HAP-1 (cell line): ENCODE measurements around the gene NKD2.

ENCODE experiments used
- DNase-seq, 2 experiments: peaks; one replicate each; pipeline ENCODE4 v3.0.0-alpha.2; 2016 to 2020; ENCODE audit warnings: low spot score in 2 of 2
- H3K27me3 ChIP-seq: fragments of 250-450 bp; sonication (Bioruptor Pico); 2 replicates; pipeline ENCODE4 v1.5.1; 2020; ENCODE audit warnings: low read depth, mild to moderate bottlenecking, moderate library complexity
- H3K36me3 ChIP-seq: fragments of 250-450 bp; sonication (Bioruptor Pico); replicated peaks from 2 replicates; pipeline ENCODE4 v1.5.1; 2020; ENCODE audit warnings: mild to moderate bottlenecking
- H3K4me1 ChIP-seq: fragments of 250-450 bp; sonication (Bioruptor Pico); 2 replicates; pipeline ENCODE4 v1.5.1; 2020; ENCODE audit warnings: mild to moderate bottlenecking
- H3K4me3 ChIP-seq: fragments of 250-450 bp; sonication (Bioruptor Pico); 2 replicates; pipeline ENCODE4 v1.5.1; 2020; ENCODE audit warnings: mild to moderate bottlenecking, moderate library complexity
- H3K9me3 ChIP-seq: fragments of 250-450 bp; sonication (Bioruptor Pico); 2 replicates; pipeline ENCODE4 v1.5.1; 2020; ENCODE audit warnings: mild to moderate bottlenecking, moderate library complexity
- in situ Hi-C: fragments of 300-500 bp; cut with MboI; formaldehyde crosslinking; loops from 3 replicates; pipeline ENCODE4 v1.14.3; 2020; ENCODE audit warnings: low sequenced_read_pairs, inconsistent platforms, mixed read lengths

The NKD2 gene

DNA sequence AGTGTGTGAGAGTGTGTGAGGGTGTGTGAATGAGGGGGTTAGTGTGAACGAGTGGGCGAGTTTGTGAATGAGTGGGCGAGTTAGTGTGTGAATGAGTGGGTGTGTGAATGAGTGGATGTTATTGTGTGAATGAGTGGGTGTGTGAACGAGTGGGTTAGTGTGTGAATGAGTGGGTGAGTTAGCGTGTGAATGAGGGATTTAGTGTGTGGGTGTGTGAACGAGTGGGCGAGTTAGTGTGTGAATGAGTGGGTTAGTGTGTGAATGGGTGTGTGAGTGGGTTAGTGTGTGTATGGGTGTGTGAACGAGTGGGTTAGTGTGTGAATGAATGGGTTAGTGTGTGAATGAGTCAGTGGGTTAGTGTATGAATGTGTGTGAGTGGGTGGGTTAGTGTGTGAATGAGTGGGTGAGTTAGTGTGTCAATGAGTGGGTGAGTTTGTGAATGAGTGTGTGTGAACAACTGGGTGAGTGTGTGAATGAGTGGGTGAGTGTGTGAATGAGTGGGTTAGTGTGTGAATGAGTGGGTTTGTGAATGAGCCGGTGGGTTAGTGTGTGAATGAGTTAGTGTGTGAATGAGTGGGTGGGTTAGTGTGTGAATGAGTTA is 37.5 kb downstream of the NKD2 start:
- no peaks in the 10 kb centered on the region for H3K36me3 ChIP-seq
- DNase-seq, result no peak
- in situ Hi-C loops, result no loop called here
- no peaks in the 10 kb centered on the region for H3K4me1 ChIP-seq
- H3K4me3 ChIP-seq, result no peak overlapping the region
- H3K27me3 ChIP-seq, result no peaks in the 10 kb centered on the region
- H3K9me3 ChIP-seq, result no peaks in the 10 kb centered on the region

DNA sequence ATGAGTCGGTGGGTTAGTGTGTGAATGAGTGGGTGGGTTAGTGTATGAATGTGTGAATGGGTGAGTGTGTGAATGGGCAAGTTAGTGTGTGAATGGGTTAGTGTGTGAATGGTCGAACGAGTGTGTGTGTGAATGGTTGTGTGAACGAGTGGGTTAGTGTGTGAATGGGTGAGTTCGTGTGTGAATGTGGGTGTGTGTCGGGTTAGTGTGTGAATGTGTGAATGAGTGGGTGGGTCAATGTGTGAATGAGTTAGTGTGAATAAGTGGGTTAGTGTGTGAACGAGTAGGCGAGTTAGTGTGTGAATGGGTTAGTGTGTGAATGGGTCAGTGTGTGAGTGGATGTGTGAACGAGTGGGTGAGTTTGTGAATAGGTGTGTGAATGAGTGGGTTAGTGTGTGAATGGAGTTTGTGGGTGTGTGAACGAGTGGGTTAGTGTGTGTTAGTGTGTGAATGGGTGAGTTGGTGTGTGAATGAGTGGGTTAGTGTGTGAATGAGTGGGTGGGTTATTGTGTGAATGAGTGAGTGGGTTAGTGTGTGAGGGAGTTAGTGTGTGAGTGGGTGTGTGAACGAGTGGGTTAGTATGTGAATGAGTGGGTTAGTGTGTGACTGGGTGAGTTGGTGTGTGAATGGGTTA is 38.8 kb downstream of the NKD2 start:
- Histone ChIP-seq H3K36me3 (no peaks in the 10 kb centered on the region), H3K4me1 (no peaks in the 10 kb centered on the region), H3K9me3 (no peaks in the 10 kb centered on the region), H3K4me3 (no peak overlapping the region), H3K27me3 (no peaks in the 10 kb centered on the region)
- in situ Hi-C loops, result no loop called here
- no peak for DNase-seq

DNA sequence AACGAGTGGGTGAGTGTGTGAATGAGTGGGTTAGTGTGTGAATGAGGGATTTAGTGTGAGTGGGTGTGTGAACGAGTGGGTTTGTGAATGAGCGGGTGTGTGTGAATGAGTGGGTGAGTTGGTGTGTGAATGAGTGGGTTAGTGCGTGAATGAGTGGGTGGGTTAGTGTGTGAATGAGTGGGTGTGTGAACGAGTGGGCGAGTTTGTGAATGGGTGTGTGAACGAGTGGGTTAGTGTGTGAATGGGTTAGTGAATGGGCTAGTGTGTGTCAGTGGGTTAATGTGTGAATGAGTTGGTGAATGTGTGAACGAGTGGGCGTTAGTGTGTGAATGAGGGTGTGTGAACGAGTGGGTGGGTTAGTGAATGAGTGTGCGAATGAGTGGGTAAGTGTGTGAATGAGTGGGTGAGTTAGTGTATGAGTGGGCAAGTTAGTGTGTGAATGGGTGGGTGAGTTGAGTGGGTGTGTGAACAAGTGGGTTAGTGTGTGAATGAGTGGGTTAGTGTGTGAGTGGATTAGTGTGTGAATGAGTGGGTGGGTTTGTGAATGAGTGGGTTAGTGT is 39.6 kb downstream of the NKD2 start:
- in situ Hi-C loops, result no loop called here
- Histone ChIP-seq H3K36me3 (no peaks in the 10 kb centered on the region), H3K4me1 (no peaks in the 10 kb centered on the region)

DNA sequence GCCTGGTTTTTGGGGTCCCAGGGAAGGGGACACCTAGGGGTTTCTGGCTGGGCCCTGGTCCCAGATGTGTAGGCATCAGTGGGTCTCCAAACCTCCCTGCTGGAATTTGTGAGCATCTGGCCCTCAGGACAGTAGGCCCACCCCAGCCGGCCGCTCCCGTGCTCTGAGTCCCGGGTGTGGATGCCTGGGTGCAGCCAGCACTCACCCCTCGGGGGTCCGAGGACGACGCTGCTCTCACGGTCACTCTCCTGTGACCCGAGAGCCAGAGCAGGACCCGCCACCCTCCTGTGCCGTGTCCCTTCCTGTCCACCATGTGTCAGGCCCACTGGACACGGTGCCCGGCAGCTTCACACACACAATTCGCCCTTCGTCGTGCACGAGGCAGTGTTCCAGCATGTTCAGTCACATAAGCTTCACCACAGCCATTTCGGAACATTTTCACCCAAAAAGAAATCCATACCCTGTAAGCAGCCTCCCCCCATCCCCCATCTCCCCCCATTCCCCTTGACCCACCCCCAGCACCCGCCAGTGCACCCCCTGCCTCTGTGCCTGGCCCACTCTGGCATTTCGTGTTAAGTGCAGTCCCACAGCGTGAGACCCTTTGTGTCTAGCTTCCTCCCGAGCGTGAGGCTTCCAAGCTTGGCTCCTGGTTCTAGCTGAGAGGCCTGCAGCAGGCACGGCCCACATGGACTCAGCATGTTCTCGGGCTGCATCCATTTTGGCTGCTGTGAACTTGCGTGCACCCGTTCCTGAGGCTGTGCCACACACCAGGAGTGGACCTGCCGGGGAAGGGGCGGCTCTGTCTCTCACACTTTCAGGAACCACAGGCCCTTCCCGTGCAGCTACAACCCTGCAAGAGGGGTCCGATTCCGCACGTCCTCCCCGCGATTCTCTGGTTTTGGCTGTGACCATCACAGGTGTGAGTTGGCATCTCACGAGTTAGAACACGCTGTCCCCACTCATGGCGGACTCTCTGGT is 40.5 kb downstream of the NKD2 start:
- no peak overlapping the region for H3K4me3 ChIP-seq
- H3K4me1 ChIP-seq, result no peaks in the 10 kb centered on the region
- no peaks in the 10 kb centered on the region for H3K36me3 ChIP-seq
- DNase-seq, result no peak
- no peaks in the 10 kb centered on the region for H3K9me3 ChIP-seq
- H3K27me3 ChIP-seq, result no peaks in the 10 kb centered on the region
- in situ Hi-C loops, result no loop called here

More for the DNA sequence above, 39.6 kb downstream of the NKD2 start:
- Histone ChIP-seq H3K4me3 (no peak overlapping the region), H3K9me3 (no peaks in the 10 kb centered on the region), H3K27me3 (no peaks in the 10 kb centered on the region)
- DNase-seq, result no peak

DNA sequence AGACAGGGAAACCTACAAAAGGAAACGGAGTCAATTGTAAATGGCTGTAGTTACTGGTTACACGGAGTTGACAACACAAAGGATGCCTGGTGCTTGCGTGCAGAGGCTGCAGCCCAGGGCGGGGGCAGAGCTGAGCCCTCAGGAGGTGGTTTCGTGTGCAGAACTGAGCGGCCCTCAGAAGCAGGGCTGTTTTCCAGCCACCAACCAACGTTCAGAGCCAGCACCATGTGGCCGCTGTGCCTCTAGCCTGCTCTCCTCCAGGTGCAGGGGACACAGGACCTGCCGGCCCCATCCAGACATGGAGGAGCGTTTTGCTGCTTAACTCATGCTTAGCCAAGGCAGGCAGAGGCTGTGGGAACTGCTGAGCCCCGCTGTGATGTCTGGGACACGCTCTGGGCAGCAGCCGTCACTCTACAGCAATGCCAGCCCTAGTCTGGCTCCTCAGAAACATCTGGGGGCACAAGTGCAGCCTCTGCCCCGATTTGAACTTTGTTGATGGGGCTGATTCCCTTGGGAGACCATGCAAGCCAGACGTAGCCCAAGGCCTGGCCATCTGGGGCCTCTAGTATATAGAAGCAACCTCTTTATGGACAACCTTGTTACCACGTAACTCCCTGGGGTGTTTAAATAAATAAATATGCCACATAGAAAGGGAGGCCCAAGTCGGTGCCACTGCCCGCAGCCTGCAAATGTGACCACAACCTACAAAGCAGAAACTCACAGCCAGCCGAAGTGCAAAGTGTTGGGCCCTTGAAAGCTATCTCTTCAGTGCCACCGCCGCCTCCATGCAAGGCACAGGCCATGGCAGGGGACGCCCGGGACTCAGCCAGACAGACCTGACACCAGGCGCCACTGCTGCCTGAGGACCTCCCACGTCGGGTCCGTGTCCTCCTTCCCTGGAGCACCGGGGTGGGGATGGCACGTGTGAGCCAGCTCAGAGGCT is 42.1 kb downstream of the NKD2 start:
- no peak for DNase-seq
- H3K9me3 ChIP-seq, result no peaks in the 10 kb centered on the region
- no peaks in the 10 kb centered on the region for H3K4me1 ChIP-seq
- H3K27me3 ChIP-seq, result no peaks in the 10 kb centered on the region
- in situ Hi-C loops, result no loop called here
- no peaks in the 10 kb centered on the region for H3K36me3 ChIP-seq
- H3K4me3 ChIP-seq, result no peak overlapping the region

DNA sequence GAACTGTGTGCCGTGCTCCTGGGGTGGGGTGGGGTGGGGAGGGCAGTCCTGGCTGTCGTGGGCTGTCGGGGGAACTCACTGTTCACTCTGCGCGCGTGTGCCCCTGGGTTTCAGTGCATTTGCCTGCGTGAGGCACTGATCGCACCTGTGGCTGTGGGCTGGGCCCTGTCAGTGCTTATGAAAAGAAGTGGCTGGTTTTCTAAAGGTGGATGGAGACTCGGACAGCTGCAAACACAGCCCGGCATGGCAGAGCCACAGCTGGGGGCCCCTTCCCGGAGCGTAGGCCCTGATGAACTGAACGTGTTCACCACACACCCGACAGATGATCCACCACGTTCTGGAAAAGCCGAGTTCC is 42.7 kb downstream of the NKD2 start:
- no peak for DNase-seq
- Histone ChIP-seq H3K9me3 (no peaks in the 10 kb centered on the region), H3K4me3 (no peak overlapping the region), H3K36me3 (no peaks in the 10 kb centered on the region), H3K27me3 (no peaks in the 10 kb centered on the region), H3K4me1 (no peaks in the 10 kb centered on the region)
- in situ Hi-C loops, result no loop called here

DNA sequence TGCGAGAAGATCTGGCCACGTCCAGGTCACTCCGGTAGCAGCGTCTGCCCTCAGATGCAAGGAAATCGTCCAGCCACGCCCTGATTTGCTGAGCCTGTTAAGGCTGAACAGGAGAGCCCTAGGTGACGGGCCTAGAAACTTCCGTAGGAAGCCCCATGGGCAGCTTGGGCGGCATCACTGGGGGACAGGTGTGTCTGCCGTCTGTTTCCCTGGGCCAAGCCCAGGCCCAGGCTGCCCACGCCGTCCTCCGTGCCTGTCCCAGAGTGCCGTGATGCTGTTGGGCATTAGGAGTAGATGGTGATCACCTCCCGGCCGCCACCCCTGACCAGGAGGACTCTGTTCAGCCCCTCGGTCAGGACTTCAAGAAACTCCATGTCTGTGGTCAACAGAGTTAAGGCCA is 43.5 kb downstream of the NKD2 start:
- no peaks in the 10 kb centered on the region for H3K27me3 ChIP-seq
- no peaks in the 10 kb centered on the region for H3K36me3 ChIP-seq
- DNase-seq, result no peak
- no peak overlapping the region for H3K4me3 ChIP-seq
- H3K9me3 ChIP-seq, result no peaks in the 10 kb centered on the region
- no peaks in the 10 kb centered on the region for H3K4me1 ChIP-seq
- in situ Hi-C loops, result no loop called here

DNA sequence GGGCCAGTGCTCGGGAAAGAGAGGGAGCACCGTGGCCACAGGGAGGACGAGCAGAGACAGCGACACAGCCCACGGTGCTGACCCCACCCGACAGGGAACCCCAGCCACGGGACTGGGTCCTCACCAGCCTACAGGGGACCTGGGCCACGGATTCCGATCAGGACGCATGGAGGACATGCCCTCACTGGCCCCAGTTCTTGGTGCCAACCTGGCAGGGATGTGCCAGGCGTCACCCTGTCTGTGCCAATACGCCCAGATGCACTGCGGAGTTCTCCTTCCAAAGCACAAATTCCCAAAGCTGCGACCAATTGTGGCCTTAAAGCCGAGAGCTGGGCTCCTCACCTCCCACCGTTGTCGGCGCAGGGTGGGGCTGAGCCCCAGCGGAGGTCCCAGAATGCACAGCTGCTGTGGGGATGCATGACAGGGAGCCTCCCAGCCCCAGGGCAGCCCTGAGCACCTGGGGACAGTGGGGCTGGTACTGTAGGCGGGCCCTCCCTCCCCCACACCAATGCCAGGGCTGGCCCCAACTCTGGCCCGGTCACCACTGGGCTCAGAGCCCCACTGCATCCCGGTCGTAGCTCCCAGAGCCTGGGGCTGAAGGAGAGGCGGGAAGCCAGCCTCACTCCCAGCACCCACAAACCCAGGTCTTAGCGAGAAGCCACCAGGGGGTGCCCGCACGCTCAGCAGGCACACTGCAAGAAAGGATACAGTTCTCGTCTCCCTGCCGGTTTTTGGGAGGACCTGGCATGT is 44.2 kb downstream of the NKD2 start:
- Histone ChIP-seq H3K4me1 (no peaks in the 10 kb centered on the region), H3K4me3 (no peak overlapping the region), H3K36me3 (no peaks in the 10 kb centered on the region), H3K27me3 (no peaks in the 10 kb centered on the region), H3K9me3 (no peaks in the 10 kb centered on the region)
- DNase-seq, result no peak
- in situ Hi-C loops, result no loop called here

DNA sequence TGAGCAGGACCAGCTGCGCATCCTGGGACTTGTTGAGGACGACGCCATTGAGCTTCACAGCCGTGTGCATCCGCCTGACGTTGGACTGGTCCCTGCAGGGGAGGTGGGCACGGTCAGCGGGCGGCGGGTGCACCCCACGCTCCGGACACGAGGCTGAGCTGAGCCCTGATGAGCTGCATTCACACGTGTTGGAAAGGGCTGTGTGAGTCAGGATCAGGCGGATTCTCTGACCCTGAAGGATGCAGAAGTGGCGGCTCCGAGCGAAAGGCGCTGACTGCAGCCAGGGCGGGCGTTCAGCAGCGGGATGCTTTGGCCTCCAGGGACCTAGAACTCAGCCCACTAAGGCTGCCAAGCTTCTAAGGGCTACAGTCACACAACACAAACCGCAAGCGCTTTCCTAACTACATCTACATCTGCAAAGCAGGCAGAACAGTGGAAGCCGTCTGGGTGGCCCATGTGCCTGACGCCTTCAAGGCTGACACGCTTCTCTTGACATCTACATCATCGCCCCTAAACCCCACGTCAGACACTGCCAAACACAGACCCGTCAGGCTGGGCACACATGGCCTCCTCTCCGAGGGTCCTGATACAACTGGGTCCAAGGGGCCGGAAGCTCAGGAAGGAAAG is 44.9 kb downstream of the NKD2 start:
- H3K4me3 ChIP-seq, result no peak overlapping the region
- H3K4me1 ChIP-seq, result no peaks in the 10 kb centered on the region
- no peaks in the 10 kb centered on the region for H3K27me3 ChIP-seq
- H3K9me3 ChIP-seq, result no peaks in the 10 kb centered on the region
- DNase-seq, result no peak
- in situ Hi-C loops, result no loop called here
- no peaks in the 10 kb centered on the region for H3K36me3 ChIP-seq

DNA sequence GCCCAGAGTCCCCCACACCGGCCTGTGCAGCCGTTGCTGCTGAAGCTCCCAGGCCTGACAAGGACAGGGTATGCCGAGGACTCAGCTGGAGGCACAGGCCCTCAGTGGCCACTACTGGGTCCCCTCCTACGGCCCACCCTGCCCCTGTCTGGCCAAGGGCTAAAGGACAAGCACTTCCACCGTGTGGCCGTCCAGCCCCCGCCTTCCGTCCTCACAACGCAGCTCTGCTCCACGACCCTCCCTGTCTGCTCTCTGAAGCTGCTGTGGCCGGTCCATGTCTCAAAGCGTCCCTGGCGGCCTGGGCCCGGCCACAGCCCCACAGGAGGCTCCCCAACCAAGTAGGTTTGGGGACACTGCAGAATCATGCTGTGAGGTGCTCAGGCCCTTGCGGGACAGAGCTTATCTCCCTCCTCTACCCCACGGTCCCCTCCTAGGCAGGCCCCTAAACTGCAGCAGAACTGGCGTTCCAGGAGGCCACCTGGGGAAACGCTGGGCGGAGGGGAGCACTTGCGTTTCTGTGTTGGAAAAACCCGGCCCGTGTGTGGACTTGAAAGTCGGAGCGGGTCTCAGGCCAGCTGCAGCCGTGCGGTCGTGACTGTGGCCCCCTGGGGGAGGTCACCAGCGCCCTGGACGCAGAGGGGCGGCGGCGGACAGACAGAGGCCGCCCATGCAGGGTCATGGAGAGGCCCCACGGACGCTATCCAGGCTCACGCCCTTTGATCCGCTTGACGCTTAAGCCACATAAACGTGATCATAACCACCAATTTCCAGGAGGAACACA is 45.6 kb downstream of the NKD2 start:
- no peak for DNase-seq
- in situ Hi-C loops, result no loop called here
- Histone ChIP-seq H3K4me1 (no peaks in the 10 kb centered on the region), H3K4me3 (no peak overlapping the region), H3K9me3 (no peaks in the 10 kb centered on the region), H3K36me3 (0 out of 2 replicates have a peak, but pooled peaks cover under 1% of the 10 kb centered on the region), H3K27me3 (no peaks in the 10 kb centered on the region)

DNA sequence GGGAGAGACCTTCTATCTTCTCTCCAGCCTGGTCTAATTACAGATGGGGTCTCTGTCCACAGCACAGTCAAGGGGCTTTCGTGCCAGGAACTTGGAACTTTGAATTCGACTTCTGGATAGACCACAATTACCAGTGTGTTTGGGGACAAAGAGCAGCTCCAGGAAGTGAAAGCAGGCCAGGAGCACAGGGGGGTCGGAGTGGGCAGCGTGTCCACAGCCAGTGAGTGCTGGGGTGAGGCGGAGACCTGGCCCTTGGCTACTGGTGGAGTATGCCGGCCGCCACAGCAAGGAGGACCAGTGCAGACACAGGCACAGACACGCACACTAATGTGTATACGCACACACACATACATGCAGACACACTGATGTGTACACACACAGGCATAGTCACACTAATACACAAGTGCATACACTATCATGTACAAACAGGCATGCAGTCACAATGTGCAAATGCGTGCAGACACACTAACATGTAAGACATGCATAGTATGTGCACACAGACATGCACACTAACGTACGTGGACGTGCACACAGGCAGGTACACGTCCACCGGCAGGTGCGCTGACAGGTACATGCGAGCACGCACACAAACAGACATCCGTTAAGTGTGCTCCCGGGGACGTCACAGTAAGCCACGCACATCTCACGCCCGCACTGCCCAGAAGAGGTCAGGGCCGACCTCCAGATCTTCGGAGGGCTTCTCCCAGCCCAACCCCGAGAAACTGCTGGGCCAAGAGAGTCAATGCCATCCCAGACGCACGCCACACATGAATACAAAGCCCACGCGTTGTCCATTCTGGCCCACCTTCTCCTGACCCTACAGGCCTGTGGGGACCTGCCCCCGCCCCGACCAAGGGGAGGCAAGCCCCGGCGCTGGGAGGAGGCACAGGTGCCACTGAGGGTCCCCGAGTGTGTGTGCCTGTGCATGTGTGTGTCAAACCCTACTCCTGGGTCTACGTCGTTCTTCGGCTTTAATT is 46.5 kb downstream of the NKD2 start:
- H3K27me3 ChIP-seq, result no peaks in the 10 kb centered on the region
- no peak overlapping the region for H3K4me3 ChIP-seq
- in situ Hi-C loops, result no loop called here
- no peaks in the 10 kb centered on the region for H3K4me1 ChIP-seq
- no peaks in the 10 kb centered on the region for H3K9me3 ChIP-seq
- no peak for DNase-seq
- H3K36me3 ChIP-seq, result 0 out of 2 replicates have a peak, but pooled peaks cover 2% of the 10 kb centered on the region
